Epithelial cell of esophagus (primary cell): ENCODE data around the gene RUNX1.
A peak's percentile ranks its signal among the peaks of the same experiment; 100 is the strongest.

Experiments used
- DNase-seq: peaks from one replicate; pipeline ENCODE4 v3.0.0; 2010; ENCODE audit warnings: low read depth
- H3K4me3 ChIP-seq: 2 replicates; pipeline ENCODE4 v1.5.1; 2011; ENCODE audit warnings: mild to moderate bottlenecking, low read length, control low read depth
- CTCF ChIP-seq: IDR thresholded peaks from 2 replicates; pipeline ENCODE4 v1.5.1; 2011; ENCODE audit warnings: low read depth, mild to moderate bottlenecking, low read length, control low read depth, inconsistent platforms; ENCODE audit not compliant: insufficient read depth; ENCODE audit errors: missing control alignments

The RUNX1 gene

GRCh38 chr21:35025206-35026152 lies 23.6 kb downstream of the RUNX1 start:
- DNase-seq: no peak
- H3K4me3 ChIP-seq: no peak overlapping the region
- TF ChIP-seq CTCF: no peak

- no peak for TF ChIP-seq CTCF
- H3K4me3 ChIP-seq: no peak overlapping the region
- no peak for DNase-seq
Observed at GRCh38 chr21:35024513-35024912, 24.6 kb downstream of the RUNX1 start.

- no peak for TF ChIP-seq CTCF
- DNase-seq: no peak
- no peak overlapping the region for H3K4me3 ChIP-seq
Observed at GRCh38 chr21:35024071-35024420, 25.1 kb downstream of the RUNX1 start.

GRCh38 chr21:35023396-35024070 lies 25.6 kb downstream of the RUNX1 start:
- no peak for TF ChIP-seq CTCF
- DNase-seq: no peak
- no peak overlapping the region for H3K4me3 ChIP-seq

- H3K4me3 ChIP-seq: no peak overlapping the region
- TF ChIP-seq CTCF: no peak
- no peak for DNase-seq
Observed at GRCh38 chr21:35021546-35021945, 27.6 kb downstream of the RUNX1 start.

GRCh38 chr21:35020902-35021301 lies 28.2 kb downstream of the RUNX1 start:
- peak; percentile 26 for DNase-seq

More at GRCh38 chr21:35020902-35021301, 28.2 kb downstream of the RUNX1 start:
- TF ChIP-seq CTCF: no peak
- H3K4me3 ChIP-seq: no peak overlapping the region
